ENCODE measurements around the gene HELZ2. TPM values are rescaled to one million over a fixed set of nuclear protein-coding genes. Genes with fewer than 3 reads are reported as not detected.
"Not testable (repeated sequence)": the region's sequence is repeated elsewhere in the genome, so short reads cannot be mapped to it uniquely, and the experiment has no call there.

The HELZ2 gene
- total and polyA plus RNA-seq, 4 experiments from 2014 or later = 2.0 to 45.4 (median 23.0) TPM

DNA sequence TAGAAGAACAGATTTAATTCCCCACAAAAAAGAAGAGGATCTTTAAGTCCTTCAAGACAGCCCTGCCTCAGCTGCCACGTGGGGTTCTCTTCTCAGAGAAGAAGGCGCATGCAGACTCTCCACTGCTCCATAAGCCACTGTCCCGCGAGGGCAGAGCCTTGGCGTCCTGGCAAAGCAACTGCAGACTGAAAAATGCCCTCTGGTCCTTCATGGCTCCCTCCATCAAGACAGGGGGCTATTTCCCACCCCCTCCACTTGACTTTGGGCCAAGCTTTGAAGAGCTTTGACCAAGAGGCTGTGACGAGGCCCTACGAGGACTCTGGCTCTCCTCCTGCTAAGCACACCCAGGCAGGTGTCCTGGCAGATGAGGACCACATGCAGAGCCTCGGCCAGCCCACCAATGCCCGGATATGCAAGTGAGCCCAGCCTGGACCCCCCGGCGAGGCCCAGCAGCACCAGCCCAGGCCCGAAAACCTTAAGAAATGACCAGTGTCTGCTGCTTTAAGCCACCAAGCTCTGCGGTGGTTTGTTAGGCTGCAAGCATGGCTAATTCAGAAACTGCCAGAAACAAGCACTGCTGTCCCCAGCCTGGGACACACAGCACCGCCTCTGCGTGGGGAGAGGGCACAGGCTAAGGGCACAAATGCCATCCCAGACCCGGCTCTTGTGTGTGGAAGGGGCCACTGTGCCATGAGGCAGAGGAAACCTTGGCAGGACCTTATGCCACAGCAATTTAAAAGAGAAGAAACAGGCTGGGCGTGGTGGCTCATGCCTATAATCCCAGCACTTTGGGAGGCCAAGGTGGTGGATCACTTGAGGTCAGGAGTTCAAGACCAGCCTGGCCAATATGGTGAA lies 36.8 kb upstream of the HELZ2 start:
- no peaks in the 10 kb centered on the region for H3K27me3 Mint-ChIP-seq
- peaks cover 0 to 6% (median 2%) of the 10 kb centered on the region in 4 donors for H3K4me1 Mint-ChIP-seq
- peak overlapping the region in 2 of 7 donors; percentile 65 to 73 for H3K27ac Mint-ChIP-seq
- Histone ChIP-seq H3K27me3 (ENCODE audit: insufficient read depth, low read length) (no peaks in the 10 kb centered on the region), H3K4me3 (ENCODE audit: low read length in 2 of 2) (no peak overlapping the region), H3K27ac (ENCODE audit: low read depth, low read length) (no peak overlapping the region), H3K36me3 (ENCODE audit: insufficient read depth, low read length) (peaks cover 8% of the 10 kb centered on the region), H3K4me1 (ENCODE audit: insufficient read depth, low read length) (no peaks in the 10 kb centered on the region), H3K9me3 (ENCODE audit: control insufficient read depth in 1 of 2, low read length in 2 of 2) (no peaks in the 10 kb centered on the region)
- ChIA-PET POLR2A (ENCODE audit: partially characterized antibody) (interaction anchor here (1.2 kb wide), 1 partner anchor 31 kb away, joined by 3 read pairs; no protein-coding TSS in a partner anchor), CTCF (ENCODE audit: partially characterized antibody) (interaction anchor here (1.5 kb wide), 1 partner anchor 73 kb away, joined by 3 read pairs; the partner anchor contains the start of gene PTK6)
- H3K36me3 Mint-ChIP-seq = peaks cover 12 to 22% of the 10 kb centered on the region in 2 donors
- H3K9me3 Mint-ChIP-seq = peaks cover 0 to 1% (median 0%) of the 10 kb centered on the region in 8 donors
- intact Hi-C loops (cut with micrococcal nuclease) = no loop called here
- DNase-seq = no peak
- no peak overlapping the region for H3K4me3 Mint-ChIP-seq

DNA sequence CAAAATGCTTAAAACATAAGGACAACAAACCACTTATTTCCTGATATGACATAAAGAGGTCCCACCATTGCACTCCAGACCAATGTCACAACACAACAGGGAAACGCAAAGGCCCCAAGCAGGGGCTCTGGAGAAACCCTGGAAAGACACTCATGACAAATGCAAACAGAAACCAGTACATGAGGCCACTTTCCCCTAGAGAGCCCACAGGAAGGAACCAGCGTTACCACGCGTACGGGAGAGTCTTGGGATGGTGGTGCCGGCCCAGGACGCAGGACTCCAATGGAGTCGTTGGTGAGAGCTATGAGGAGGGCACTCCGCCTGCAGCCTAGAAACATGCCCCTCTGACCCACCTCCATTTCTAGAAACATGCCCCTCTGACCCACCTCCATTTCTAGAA lies 32.6 kb upstream of the HELZ2 start:
- H3K27ac Mint-ChIP-seq = no peak overlapping the region
- H3K27ac ChIP-seq (ENCODE audit: low read depth, low read length) = no peak overlapping the region
- peaks cover 13% of the 10 kb centered on the region for H3K36me3 ChIP-seq (ENCODE audit: insufficient read depth, low read length)
- ChIA-PET CTCF (ENCODE audit: partially characterized antibody) (no interaction called here), POLR2A (ENCODE audit: partially characterized antibody) (no interaction called here)
- no peak for DNase-seq
- intact Hi-C loops (cut with micrococcal nuclease) = no loop called here
- no peaks in the 10 kb centered on the region for H3K9me3 Mint-ChIP-seq
- H3K9me3 ChIP-seq (ENCODE audit: control insufficient read depth in 1 of 2, low read length in 2 of 2) = no peaks in the 10 kb centered on the region
- no peaks in the 10 kb centered on the region for H3K27me3 Mint-ChIP-seq
- H3K4me3 ChIP-seq (ENCODE audit: low read length in 2 of 2) = no peak overlapping the region
- no peaks in the 10 kb centered on the region for H3K4me1 ChIP-seq (ENCODE audit: insufficient read depth, low read length)
- H3K36me3 Mint-ChIP-seq = peaks cover 14 to 16% of the 10 kb centered on the region in 2 donors
- H3K27me3 ChIP-seq (ENCODE audit: insufficient read depth, low read length) = no peaks in the 10 kb centered on the region
- peaks cover 0 to 9% (median 6%) of the 10 kb centered on the region in 4 donors for H3K4me1 Mint-ChIP-seq
- peak overlapping the region in 1 of 8 donors; percentile 67 for H3K4me3 Mint-ChIP-seq

DNA sequence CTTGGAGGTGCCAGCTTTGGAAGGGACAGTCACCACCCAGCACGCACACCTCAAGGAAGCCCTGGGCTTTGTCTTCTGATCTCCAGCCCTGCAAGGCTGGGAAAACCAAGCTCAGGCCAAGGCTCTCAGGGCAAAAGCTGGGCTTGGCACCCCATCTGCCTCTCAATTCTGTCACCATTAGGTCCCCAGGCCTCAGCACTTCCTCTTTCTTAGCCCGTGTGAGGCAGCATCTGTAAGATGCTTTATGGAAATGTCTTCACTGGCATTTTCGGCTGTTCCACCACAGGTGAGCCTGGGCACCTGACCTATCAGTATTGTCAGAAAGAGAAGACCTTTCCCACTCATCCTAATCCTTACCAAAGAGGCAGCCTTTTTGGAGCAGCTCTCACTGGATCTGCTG lies 28.3 kb upstream of the HELZ2 start:
- Mint-ChIP-seq H3K4me3 (no peak overlapping the region), H3K9me3 (peaks cover 0 to 2% (median 0%) of the 10 kb centered on the region in 8 donors), H3K36me3 (peaks cover 31 to 39% of the 10 kb centered on the region in 2 donors), H3K4me1 (peaks cover 0 to 13% (median 8%) of the 10 kb centered on the region in 4 donors), H3K27me3 (no peaks in the 10 kb centered on the region), H3K27ac (peak overlapping the region in 4 of 7 donors; percentile 13 to 68 (median 45))
- H3K4me3 ChIP-seq (ENCODE audit: low read length in 2 of 2) = no peak overlapping the region
- POLR2A ChIA-PET (ENCODE audit: partially characterized antibody) = interaction anchor here (0.9 kb wide), 1 partner anchor 41 kb away, joined by 3 read pairs; no protein-coding TSS in a partner anchor
- H3K4me1 ChIP-seq (ENCODE audit: insufficient read depth, low read length) = no peaks in the 10 kb centered on the region
- no peak for DNase-seq
- CTCF ChIA-PET (ENCODE audit: partially characterized antibody) = interaction anchor here (1.0 to 1.9 kb wide), 2 partner anchors 10 to 39 kb away, joined by 3 to 6 read pairs; no protein-coding TSS in a partner anchor
- no peaks in the 10 kb centered on the region for H3K9me3 ChIP-seq (ENCODE audit: control insufficient read depth in 1 of 2, low read length in 2 of 2)
- no peak overlapping the region for H3K27ac ChIP-seq (ENCODE audit: low read depth, low read length)
- intact Hi-C loops (cut with micrococcal nuclease) = no loop called here
- peaks cover 33% of the 10 kb centered on the region for H3K36me3 ChIP-seq (ENCODE audit: insufficient read depth, low read length)
- no peaks in the 10 kb centered on the region for H3K27me3 ChIP-seq (ENCODE audit: insufficient read depth, low read length)

DNA sequence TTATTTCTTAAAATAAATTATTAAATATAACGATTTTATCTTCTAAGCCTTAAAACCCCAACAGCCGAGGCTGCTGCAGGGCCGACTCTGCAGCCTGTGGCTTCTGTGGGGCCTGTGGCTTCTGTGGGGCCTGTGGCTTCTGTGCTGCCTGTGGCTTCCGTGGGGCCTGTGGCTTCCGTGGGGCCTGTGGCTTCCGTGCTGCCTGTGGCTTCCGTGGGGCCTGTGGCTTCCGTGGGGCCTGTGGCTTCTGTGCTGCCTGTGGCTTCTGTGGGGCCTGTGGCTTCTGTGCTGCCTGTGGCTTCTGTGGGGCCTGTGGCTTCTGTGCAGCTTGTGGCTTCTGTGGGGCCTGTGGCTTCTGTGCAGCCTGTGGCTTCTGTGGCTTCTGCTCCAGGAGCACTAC lies 27.6 kb upstream of the HELZ2 start:
- peaks cover 33 to 39% of the 10 kb centered on the region in 2 donors for H3K36me3 Mint-ChIP-seq
- H3K36me3 ChIP-seq (ENCODE audit: insufficient read depth, low read length) = peaks cover 33% of the 10 kb centered on the region
- CTCF ChIA-PET (ENCODE audit: partially characterized antibody) = interaction anchor here (1.0 kb wide), 1 partner anchor 11 kb away, joined by 3 read pairs; no protein-coding TSS in a partner anchor
- intact Hi-C loops (cut with micrococcal nuclease); H3K4me1 ChIP-seq (ENCODE audit: insufficient read depth, low read length); H3K27ac ChIP-seq (ENCODE audit: low read depth, low read length); H3K27me3 ChIP-seq (ENCODE audit: insufficient read depth, low read length); H3K4me3 ChIP-seq (ENCODE audit: low read length in 2 of 2); H3K9me3 ChIP-seq (ENCODE audit: control insufficient read depth in 1 of 2, low read length in 2 of 2); H3K9me3 Mint-ChIP-seq; H3K4me3 Mint-ChIP-seq; H3K27ac Mint-ChIP-seq; H3K27me3 Mint-ChIP-seq: not testable (repeated sequence)
- peaks cover 0 to 13% (median 7%) of the 10 kb centered on the region in 4 donors for H3K4me1 Mint-ChIP-seq
- POLR2A ChIA-PET (ENCODE audit: partially characterized antibody) = interaction anchor here (0.9 kb wide), 1 partner anchor 42 kb away, joined by 3 read pairs; no protein-coding TSS in a partner anchor
- peak in 2 of 5 donors; percentile 13 to 47 for DNase-seq

DNA sequence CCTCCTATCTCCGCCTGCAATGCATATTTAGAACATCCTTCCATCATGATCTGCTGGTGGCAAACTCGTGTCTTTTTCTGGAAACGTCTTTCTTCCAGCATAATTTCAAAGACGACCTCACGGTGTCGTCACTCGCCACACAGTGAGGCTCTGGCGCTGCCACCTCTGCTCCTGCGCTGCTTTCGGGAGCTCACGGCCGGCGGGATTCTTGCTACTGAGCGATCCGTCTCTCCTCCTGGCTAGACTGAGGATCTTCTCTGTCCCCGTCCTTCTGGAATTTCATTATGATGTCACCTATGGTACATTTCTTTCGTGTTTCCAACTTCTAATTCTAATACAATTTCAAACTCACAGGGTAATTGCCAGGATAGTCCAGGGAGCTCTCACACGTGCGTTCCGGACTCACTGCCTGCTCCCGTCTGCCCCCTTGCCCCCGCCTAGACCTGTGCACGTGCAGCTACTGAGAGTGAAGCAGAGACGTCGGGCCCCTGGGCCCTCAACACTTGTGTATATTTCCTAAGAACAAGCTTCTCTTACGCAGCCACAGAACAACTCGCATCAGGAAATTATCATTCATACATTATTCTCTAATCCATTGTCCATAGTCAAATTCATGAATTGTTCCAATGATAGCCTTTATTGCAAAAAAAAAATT lies 25.5 kb upstream of the HELZ2 start:
- Mint-ChIP-seq H3K27ac (peak overlapping the region in 2 of 7 donors; percentile 36 to 53), H3K36me3 (peaks cover 39 to 43% of the 10 kb centered on the region in 2 donors), H3K27me3 (no peaks in the 10 kb centered on the region), H3K4me3 (no peak overlapping the region), H3K9me3 (peaks cover 0 to 3% (median 0%) of the 10 kb centered on the region in 8 donors), H3K4me1 (peaks cover 0 to 13% (median 6%) of the 10 kb centered on the region in 4 donors)
- Histone ChIP-seq H3K36me3 (ENCODE audit: insufficient read depth, low read length) (peaks cover 33% of the 10 kb centered on the region), H3K27ac (ENCODE audit: low read depth, low read length) (no peak overlapping the region), H3K27me3 (ENCODE audit: insufficient read depth, low read length) (no peaks in the 10 kb centered on the region), H3K9me3 (ENCODE audit: control insufficient read depth in 1 of 2, low read length in 2 of 2) (no peaks in the 10 kb centered on the region), H3K4me1 (ENCODE audit: insufficient read depth, low read length) (no peaks in the 10 kb centered on the region), H3K4me3 (ENCODE audit: low read length in 2 of 2) (no peak overlapping the region)
- ChIA-PET POLR2A (ENCODE audit: partially characterized antibody) (interaction anchor here (2.1 kb wide), 1 partner anchor 28 kb away, joined by 5 read pairs; the partner anchor contains the start of gene GMEB2), CTCF (ENCODE audit: partially characterized antibody) (no interaction called here)
- DNase-seq = no peak
- intact Hi-C loops (cut with micrococcal nuclease) = no loop called here

DNA sequence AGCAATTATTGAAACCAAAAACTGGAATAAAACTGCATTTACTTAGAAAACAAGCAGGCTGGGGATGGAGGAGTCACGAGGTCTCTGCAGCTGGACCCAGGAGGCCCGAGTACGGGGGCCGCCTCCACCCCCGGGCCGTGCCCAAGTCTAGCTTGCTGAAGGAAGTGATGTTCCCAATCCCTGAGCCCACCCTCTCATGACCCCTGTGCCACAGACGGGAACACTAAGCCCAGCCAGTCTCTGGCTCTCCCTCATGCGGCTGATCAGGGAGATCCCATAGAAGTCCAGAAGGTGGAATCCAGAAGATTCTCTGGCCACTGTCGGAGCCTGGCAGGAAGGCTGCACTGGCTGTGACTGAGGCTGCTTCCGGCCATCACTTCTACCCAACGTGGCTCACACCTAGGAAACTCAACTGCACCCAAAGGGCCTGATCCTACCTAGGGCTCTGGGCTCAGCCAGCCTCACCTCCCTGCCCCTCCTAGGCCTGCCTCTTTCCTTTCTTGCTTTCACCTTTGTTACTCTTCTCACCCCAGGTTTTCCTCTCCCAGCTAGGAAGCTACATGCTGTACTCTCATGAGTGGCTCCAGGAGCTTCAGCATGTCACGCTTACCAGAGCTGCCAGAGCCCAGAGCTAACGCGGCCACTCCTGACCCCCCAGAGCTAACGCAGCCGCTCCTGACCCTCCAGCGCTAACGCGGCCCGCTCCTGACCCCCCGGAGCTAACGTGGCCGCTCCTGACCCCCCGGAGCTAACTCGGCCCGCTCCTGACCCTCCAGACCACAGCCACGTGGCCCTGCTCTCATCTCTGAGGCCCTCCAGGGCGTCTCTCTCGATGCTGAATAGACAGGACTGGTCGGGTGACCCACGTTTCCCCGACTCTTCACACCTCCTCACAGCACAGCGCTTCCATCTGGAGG lies 24.7 kb upstream of the HELZ2 start:
- CTCF ChIA-PET (ENCODE audit: partially characterized antibody) = no interaction called here
- H3K9me3 ChIP-seq (ENCODE audit: control insufficient read depth in 1 of 2, low read length in 2 of 2) = no peaks in the 10 kb centered on the region
- H3K27me3 Mint-ChIP-seq = no peaks in the 10 kb centered on the region
- H3K9me3 Mint-ChIP-seq = peaks cover 0 to 3% (median 0%) of the 10 kb centered on the region in 8 donors
- H3K36me3 Mint-ChIP-seq = peaks cover 35 to 39% of the 10 kb centered on the region in 2 donors
- H3K36me3 ChIP-seq (ENCODE audit: insufficient read depth, low read length) = peaks cover 37% of the 10 kb centered on the region
- no peaks in the 10 kb centered on the region for H3K4me1 ChIP-seq (ENCODE audit: insufficient read depth, low read length)
- H3K27ac ChIP-seq (ENCODE audit: low read depth, low read length) = no peak overlapping the region
- no peak overlapping the region for H3K27ac Mint-ChIP-seq
- no peak overlapping the region for H3K4me3 ChIP-seq (ENCODE audit: low read length in 2 of 2)
- DNase-seq = no peak
- intact Hi-C loops (cut with micrococcal nuclease) = no loop called here
- H3K4me3 Mint-ChIP-seq = no peak overlapping the region
- H3K27me3 ChIP-seq (ENCODE audit: insufficient read depth, low read length) = no peaks in the 10 kb centered on the region
- H3K4me1 Mint-ChIP-seq = peaks cover 0 to 10% (median 5%) of the 10 kb centered on the region in 4 donors
- POLR2A ChIA-PET (ENCODE audit: partially characterized antibody) = interaction anchor here (2.1 kb wide), 1 partner anchor 28 kb away, joined by 5 read pairs; the partner anchor contains the start of gene GMEB2

Measured in CD4-positive, alpha-beta memory T cell (primary cell).